HepG2 (cell line): ENCODE results near the gene SMARCAD1. TPM values are rescaled to one million over a fixed set of nuclear protein-coding genes. Genes with fewer than 3 reads are reported as not detected.

Experiments
- KIAA2018 ChIP-seq: sonication (generic); formaldehyde crosslinking; IDR thresholded peaks from 2 replicates; pipeline ENCODE4 v1.5.0; 2020; ENCODE audit warnings: mild to moderate bottlenecking, missing genetic modification reagents, borderline replicate concordance
- KLF16 ChIP-seq, 2 experiments: sonication (generic) in 1 of 2; formaldehyde crosslinking in 1 of 2; IDR thresholded peaks; 2 replicates each; pipeline versions ENCODE4 v1.6.1 to v1.8.0; 2016 to 2023; ENCODE audit warnings: missing genetic modification reagents in 2 of 2, missing compliant biosample characterization in 1 of 2
- MBNL3 ChIP-seq: fragments of 250-450 bp; sonication (Bioruptor Pico); conservative IDR thresholded peaks from 2 replicates; pipeline ENCODE4 v1.8.0; 2022; ENCODE audit warnings: mild to moderate bottlenecking, inconsistent platforms
- MIER3 ChIP-seq: IDR thresholded peaks from 2 replicates; pipeline ENCODE4 v1.6.1; 2016; ENCODE audit warnings: missing compliant biosample characterization, borderline replicate concordance
- ONECUT2 ChIP-seq: sonication (generic); formaldehyde crosslinking; IDR thresholded peaks from 2 replicates; pipeline ENCODE4 v1.4.0; 2020; ENCODE audit warnings: missing genetic modification reagents
- SAFB2 ChIP-seq: sonication (generic); formaldehyde crosslinking; IDR thresholded peaks from 2 replicates; pipeline ENCODE4 v1.5.1; 2020; ENCODE audit warnings: missing genetic modification reagents, low read depth, mild to moderate bottlenecking, borderline replicate concordance
- STAT6 ChIP-seq: sonication (generic); formaldehyde crosslinking; IDR thresholded peaks from 2 replicates; pipeline ENCODE4 v1.4.0; 2020; ENCODE audit warnings: missing genetic modification reagents, mild to moderate bottlenecking, borderline replicate concordance
- ZNF367 ChIP-seq: sonication (generic); formaldehyde crosslinking; IDR thresholded peaks from 2 replicates; pipeline ENCODE4 v1.4.0; 2020; ENCODE audit warnings: missing genetic modification reagents, borderline replicate concordance
- ZNF687 ChIP-seq: sonication (generic); formaldehyde crosslinking; IDR thresholded peaks from 2 replicates; pipeline ENCODE4 v1.5.1; 2020; ENCODE audit warnings: mild to moderate bottlenecking, missing genetic modification reagents, moderate library complexity
- ZNF891 ChIP-seq: sonication (generic); formaldehyde crosslinking; IDR thresholded peaks from 2 replicates; pipeline ENCODE4 v1.5.0; 2020; ENCODE audit warnings: mild to moderate bottlenecking, missing genetic modification reagents
- polyA plus RNA-seq, 8 experiments: library from polyadenylated mRNA; depleted of rRNA in 3 of 8; stranded (reverse) in 7 of 8; unstranded in 1 of 8; fragments of >200 nt; fragmentation: Illumina TruSeq in 4 of 8; extraction: Trizol in 4 of 8; gene quantifications; 2 replicates each; pipeline versions ENCODE4 v1.2.1 to v1.2.3, GENCODE V29; 2011 to 2016; ENCODE audit warnings: low read depth in 4 of 8, missing spikeins in 1 of 8, mixed read lengths in 1 of 8; ENCODE audit not compliant: insufficient read depth in 1 of 8
- total RNA-seq, 5 experiments: library from RNA; depleted of rRNA; stranded (reverse); fragments of >200 nt; fragmentation: Illumina TruSeq; extraction: Trizol; gene quantifications; 2 replicates each; pipeline ENCODE4 v1.2.3, GENCODE V29; 2016; ENCODE audit warnings: low read depth in 1 of 5
- TF ChIP-seq, protein P1 (sequence below): sonication (generic); formaldehyde crosslinking; IDR thresholded peaks from 2 replicates; pipeline ENCODE4 v1.4.0; 2020; ENCODE audit warnings: mild to moderate bottlenecking, missing genetic modification reagents

Gene SMARCAD1
- total and polyA plus RNA-seq, 2 of the 13 experiments (the other 11 are each of a cell fraction or from before 2014, with no cell fraction given): 18.2 to 35.9 TPM

DNA sequence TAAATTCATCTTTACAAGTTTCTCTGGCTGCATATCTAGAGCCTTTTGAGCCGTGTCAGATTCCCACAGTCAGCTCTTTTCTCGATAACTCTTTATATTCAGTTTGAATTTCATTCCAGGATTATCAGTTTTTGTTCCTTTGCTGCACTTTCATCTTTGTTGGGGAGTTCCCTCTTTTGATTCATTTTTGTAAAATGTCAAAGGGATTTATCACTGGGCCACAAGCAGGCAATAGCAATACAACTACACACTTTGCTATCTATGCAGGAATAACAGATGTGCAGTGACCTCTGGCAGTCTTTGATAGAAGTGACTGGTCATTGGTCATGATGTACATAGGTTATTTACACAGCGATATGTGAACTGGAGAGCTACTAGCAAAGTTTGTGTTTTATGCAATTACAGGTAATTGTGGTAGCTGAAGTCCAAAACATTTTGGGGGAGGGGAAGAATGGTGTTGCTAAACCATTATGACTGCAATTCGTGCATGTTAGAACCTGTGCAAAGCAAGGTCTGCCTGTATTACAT is 91.1 kb downstream of the SMARCAD1 start (continued):
- TF ChIP-seq ZNF687 (CRISPR knock-in tag) (no peak), MBNL3 (no peak), KIAA2018 (no peak), ZNF367 (no peak), STAT6 (CRISPR knock-in tag) (no peak), MIER3 (peak; percentile 70; the same call in 1 of the 2 replicates), KLF16 (CRISPR knock-in tag; IDR thresholded peaks at IDR 0.05) (no peak), ZNF891 (no peak), ONECUT2 (CRISPR knock-in tag) (no peak), SAFB2 (no peak)
- TF ChIP-seq, protein P1, sequence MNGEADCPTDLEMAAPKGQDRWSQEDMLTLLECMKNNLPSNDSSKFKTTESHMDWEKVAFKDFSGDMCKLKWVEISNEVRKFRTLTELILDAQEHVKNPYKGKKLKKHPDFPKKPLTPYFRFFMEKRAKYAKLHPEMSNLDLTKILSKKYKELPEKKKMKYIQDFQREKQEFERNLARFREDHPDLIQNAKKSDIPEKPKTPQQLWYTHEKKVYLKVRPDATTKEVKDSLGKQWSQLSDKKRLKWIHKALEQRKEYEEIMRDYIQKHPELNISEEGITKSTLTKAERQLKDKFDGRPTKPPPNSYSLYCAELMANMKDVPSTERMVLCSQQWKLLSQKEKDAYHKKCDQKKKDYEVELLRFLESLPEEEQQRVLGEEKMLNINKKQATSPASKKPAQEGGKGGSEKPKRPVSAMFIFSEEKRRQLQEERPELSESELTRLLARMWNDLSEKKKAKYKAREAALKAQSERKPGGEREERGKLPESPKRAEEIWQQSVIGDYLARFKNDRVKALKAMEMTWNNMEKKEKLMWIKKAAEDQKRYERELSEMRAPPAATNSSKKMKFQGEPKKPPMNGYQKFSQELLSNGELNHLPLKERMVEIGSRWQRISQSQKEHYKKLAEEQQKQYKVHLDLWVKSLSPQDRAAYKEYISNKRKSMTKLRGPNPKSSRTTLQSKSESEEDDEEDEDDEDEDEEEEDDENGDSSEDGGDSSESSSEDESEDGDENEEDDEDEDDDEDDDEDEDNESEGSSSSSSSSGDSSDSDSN (CRISPR knock-in tag): no peak
